PC-9 (cell line): ENCODE data around the gene PRAMEF5. TPM values are rescaled to one million over a fixed set of nuclear protein-coding genes. Genes with fewer than 3 reads are reported as not detected.
"Not testable (repeated sequence)": the region's sequence is repeated elsewhere in the genome, so short reads cannot be mapped to it uniquely, and the experiment has no call there.

Experiments used
- Bru-seq: library from RNA; stranded (reverse); fragments of 400-500 nt; gene quantifications from one replicate; lab custom pipeline; 2021; lab: Mats Ljungman, UMichigan
- BruChase-seq, 2 experiments: library from RNA; stranded (reverse); fragments of 400-500 nt; gene quantifications; one replicate each; lab custom pipeline; 2021; lab: Mats Ljungman, UMichigan
- BruUV-seq: library from RNA; stranded (reverse); fragments of 400-500 nt; replicated peaks from 2 replicates; lab custom pipeline; 2021; lab: Mats Ljungman, UMichigan
- CTCF ChIA-PET: fragments of 300-600 bp; sonication (Branson Sonifier 250); formaldehyde crosslinking; loops from one replicate; lab custom pipeline; 2022; ENCODE audit warnings: antibody characterized with exemption; lab: Charles Lee
- POLR2A ChIA-PET: fragments of 300-600 bp; sonication (Branson Sonifier 250); formaldehyde crosslinking; loops from one replicate; lab custom pipeline; 2022; ENCODE audit warnings: antibody characterized with exemption; ENCODE audit not compliant: unreplicated experiment; lab: Charles Lee
- DNase-seq, 2 experiments: peaks; one replicate each; pipeline versions ENCODE4 v3.0.0 to v3.0.0-alpha.2; 2015 to 2022; ENCODE audit warnings: mixed read lengths in 1 of 2
- H2AFZ ChIP-seq: fragments of 200-600 bp; sonication (generic); 2 replicates; pipeline ENCODE4 v1.8.1; 2017; ENCODE audit warnings: antibody characterized with exemption
- H3F3A ChIP-seq: fragments of 200-600 bp; sonication (generic); 2 replicates; pipeline ENCODE4 v1.8.1; 2017; ENCODE audit warnings: antibody characterized with exemption, mild to moderate bottlenecking, low read depth; ENCODE audit not compliant: insufficient read depth
- H3K27ac ChIP-seq: fragments of 200-600 bp; sonication (generic); 2 replicates; pipeline ENCODE4 v1.6.1; 2016; ENCODE audit warnings: mixed run types
- H3K27me3 ChIP-seq: fragments of 200-600 bp; sonication (generic); 2 replicates; pipeline ENCODE4 v1.6.1; 2016; ENCODE audit warnings: low read depth, mixed run types; ENCODE audit not compliant: insufficient read depth
- H3K36me3 ChIP-seq: fragments of 200-600 bp; sonication (generic); 2 replicates; pipeline ENCODE4 v1.6.1; 2016; ENCODE audit warnings: low read depth, mixed run types
- H3K4me1 ChIP-seq: fragments of 200-600 bp; sonication (generic); replicated peaks from 2 replicates; pipeline ENCODE4 v1.6.1; 2016; ENCODE audit warnings: mixed run types; ENCODE audit not compliant: insufficient read depth
- H3K4me2 ChIP-seq: fragments of 200-600 bp; sonication (generic); 2 replicates; pipeline ENCODE4 v1.6.1; 2017; ENCODE audit warnings: mixed run types
- H3K4me3 ChIP-seq: fragments of 200-600 bp; sonication (generic); 2 replicates; pipeline ENCODE4 v1.6.1; 2016; ENCODE audit warnings: mixed run types
- H3K79me2 ChIP-seq: fragments of 200-600 bp; sonication (generic); 2 replicates; pipeline ENCODE4 v1.6.1; 2017; ENCODE audit warnings: low read depth, mixed run types
- H3K9me2 ChIP-seq: fragments of 200-600 bp; sonication (generic); 2 replicates; pipeline ENCODE4 v1.8.1; 2017; ENCODE audit warnings: mild to moderate bottlenecking; ENCODE audit not compliant: insufficient read depth
- H3K9me3 ChIP-seq: fragments of 200-600 bp; sonication (generic); 2 replicates; pipeline ENCODE4 v1.8.1; 2016; ENCODE audit warnings: low read depth; ENCODE audit not compliant: insufficient read depth
- H4K20me1 ChIP-seq: fragments of 200-600 bp; sonication (generic); 2 replicates; pipeline ENCODE4 v1.8.1; 2017; ENCODE audit not compliant: insufficient read depth
- intact Hi-C: fragments of 100-400 bp; cut with micrococcal nuclease; formaldehyde crosslinking; loops from one replicate; pipeline ENCODE4 v1.10.0; 2022; ENCODE audit not compliant: unreplicated experiment
- long read RNA-seq: library from polyadenylated mRNA; stranded (forward); transcript quantifications from one replicate; pipeline ENCODE4 v2.0.0, GENCODE V29; 2022
- total RNA-seq: library from RNA; stranded (reverse); gene quantifications from 2 replicates; pipeline ENCODE4 v1.2.3, GENCODE V29; 2021

PRAMEF5 gene
- total RNA-seq: not detected in 2 replicates
- Bru-seq, nascent RNA: not detected
- not detected for BruChase-seq, experiment 1, labeled RNA remaining after a 2-hour chase
- not detected for BruChase-seq, experiment 2, labeled RNA remaining after a 6-hour chase
- long read RNA-seq: 0 reads

DNA sequence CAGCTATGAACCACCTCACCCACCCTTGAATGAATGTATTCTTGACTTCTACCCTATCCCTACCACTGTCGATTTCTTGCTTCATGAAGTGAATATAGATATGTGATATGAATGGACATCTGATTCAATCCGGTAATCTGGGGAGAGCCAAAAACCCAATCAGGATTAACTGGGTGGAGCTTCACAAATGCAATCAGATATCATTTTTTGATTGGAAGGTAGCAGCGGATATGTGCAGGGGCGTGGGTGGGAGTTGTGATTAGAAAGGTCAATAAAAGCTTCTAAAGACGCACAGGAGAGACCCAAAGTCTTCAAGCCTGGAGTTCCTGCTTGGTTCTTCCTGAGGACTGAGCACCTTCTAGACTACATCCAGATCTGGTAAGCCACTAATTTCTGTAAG lies at the start of gene PRAMEF5:
PRAMEF5 (plus strand) TSS at position 301 of the 400 bp plus-strand sequence. CDS start 5,071 bp downstream, outside the sequence.
- H3K9me3 ChIP-seq, H3K4me3 ChIP-seq, DNase-seq, H3K36me3 ChIP-seq, H3F3A ChIP-seq, intact Hi-C loops, H4K20me1 ChIP-seq, H3K9me2 ChIP-seq, H3K27ac ChIP-seq, BruUV-seq, CTCF ChIA-PET, POLR2A ChIA-PET, H3K4me1 ChIP-seq, H2AFZ ChIP-seq, H3K4me2 ChIP-seq, H3K27me3 ChIP-seq, H3K79me2 ChIP-seq: not testable (repeated sequence)

DNA sequence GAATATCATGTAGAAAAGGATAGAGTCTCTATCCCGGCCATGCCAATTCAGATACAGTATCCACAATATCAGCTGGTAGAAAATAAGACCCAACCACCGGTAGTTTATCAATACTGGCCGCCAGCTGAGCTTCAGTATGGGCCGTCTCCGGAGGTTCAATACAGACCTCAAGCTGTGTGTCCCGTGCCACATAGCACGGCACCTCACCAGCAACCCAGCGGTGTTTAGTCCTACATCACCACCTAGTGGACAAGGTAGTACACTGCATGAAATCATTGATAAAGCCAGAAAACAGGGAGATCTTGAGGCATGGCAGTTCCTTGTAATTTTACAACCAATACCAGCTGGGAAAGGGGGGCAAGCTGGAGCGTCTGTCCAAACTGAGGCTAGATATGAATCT lies 45.3 kb upstream of the PRAMEF5 start:
- DNase-seq, BruUV-seq, H4K20me1 ChIP-seq, H3K4me2 ChIP-seq, H3K9me2 ChIP-seq, H3K4me1 ChIP-seq, H3K27ac ChIP-seq, H3K79me2 ChIP-seq, intact Hi-C loops, H3K36me3 ChIP-seq, H3K4me3 ChIP-seq, H2AFZ ChIP-seq, CTCF ChIA-PET, H3F3A ChIP-seq, H3K27me3 ChIP-seq, H3K9me3 ChIP-seq, POLR2A ChIA-PET: not testable (repeated sequence)

DNA sequence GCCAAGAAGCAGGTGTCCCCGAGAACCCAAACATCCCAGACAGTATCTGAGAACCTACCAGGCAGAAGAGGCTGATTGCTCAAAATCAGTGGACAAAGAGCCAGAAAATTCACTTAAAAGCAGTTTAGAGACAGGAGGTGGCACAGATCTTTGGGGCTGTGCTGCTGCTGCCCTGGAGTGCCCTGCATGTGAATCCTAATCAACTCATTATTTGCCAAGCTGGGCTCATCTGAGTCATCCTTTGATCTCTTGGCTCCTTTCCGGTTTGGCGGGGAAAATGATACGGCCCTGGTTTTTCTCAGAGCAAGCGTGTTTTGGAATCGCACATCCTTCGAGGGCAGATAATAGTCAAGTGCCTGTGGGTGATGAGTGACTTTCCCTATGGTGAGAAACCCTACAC lies 37.4 kb upstream of the PRAMEF5 start:
- H3K27ac ChIP-seq, BruUV-seq, H3K9me2 ChIP-seq, H3K36me3 ChIP-seq, H3K9me3 ChIP-seq, DNase-seq, intact Hi-C loops, POLR2A ChIA-PET, H3K79me2 ChIP-seq, H4K20me1 ChIP-seq, H3F3A ChIP-seq, CTCF ChIA-PET, H2AFZ ChIP-seq, H3K4me1 ChIP-seq, H3K27me3 ChIP-seq, H3K4me3 ChIP-seq, H3K4me2 ChIP-seq: not testable (repeated sequence)

DNA sequence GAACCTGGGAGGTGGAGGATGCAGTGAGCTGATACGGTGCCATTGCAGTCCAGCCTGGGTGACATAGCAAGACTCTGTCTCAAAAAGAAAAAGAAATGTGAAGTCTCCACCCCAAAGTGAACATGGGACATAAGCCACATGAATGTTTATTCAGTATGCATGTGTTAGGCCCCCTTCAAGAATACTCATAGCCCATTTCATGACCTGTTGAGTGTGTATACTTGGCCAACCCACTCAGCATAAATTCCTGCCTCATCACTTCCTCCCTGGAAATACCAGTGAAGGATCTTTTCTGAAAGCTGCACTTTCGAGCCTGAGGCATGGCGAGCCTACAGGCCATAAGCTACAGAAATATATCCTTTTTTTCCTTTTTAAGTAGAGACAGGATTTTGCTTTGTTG lies 34.8 kb upstream of the PRAMEF5 start:
- H3K27ac ChIP-seq, BruUV-seq, H3K9me2 ChIP-seq, H3K9me3 ChIP-seq, H2AFZ ChIP-seq, intact Hi-C loops, H3K27me3 ChIP-seq, POLR2A ChIA-PET, H3K4me1 ChIP-seq, H3K4me2 ChIP-seq, H3K4me3 ChIP-seq, DNase-seq, H3K79me2 ChIP-seq, CTCF ChIA-PET, H4K20me1 ChIP-seq, H3K36me3 ChIP-seq, H3F3A ChIP-seq: not testable (repeated sequence)

DNA sequence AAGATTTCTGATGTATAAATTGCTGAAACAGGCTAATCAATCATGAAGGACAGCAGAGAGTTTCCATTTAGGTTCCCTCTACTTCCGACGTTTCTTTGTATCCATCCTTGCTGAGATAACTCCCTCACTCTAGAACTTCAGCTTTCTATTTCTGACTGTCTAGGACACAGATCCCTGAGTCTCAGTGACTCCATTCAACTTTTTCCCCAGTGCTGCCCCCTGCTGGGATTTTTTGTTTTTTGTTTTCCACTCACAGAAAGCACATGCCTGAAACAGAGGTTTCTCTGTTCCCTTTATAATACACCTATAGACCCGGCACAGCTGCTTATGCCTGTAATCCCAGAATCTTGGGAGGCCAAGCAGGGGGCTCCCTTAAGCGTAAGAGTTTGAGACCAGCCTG lies 31.2 kb upstream of the PRAMEF5 start:
- H3K27me3 ChIP-seq, H3K27ac ChIP-seq, POLR2A ChIA-PET, H3K9me2 ChIP-seq, H3K4me3 ChIP-seq, H4K20me1 ChIP-seq, H3K4me2 ChIP-seq, H3K79me2 ChIP-seq, BruUV-seq, H3F3A ChIP-seq, H3K36me3 ChIP-seq, H3K4me1 ChIP-seq, H3K9me3 ChIP-seq, intact Hi-C loops, H2AFZ ChIP-seq, CTCF ChIA-PET, DNase-seq: not testable (repeated sequence)
